Left colon (tissue), 2 donors: ENCODE results near the gene ADGRG6. TPM values are rescaled to one million over a fixed set of nuclear protein-coding genes. Genes with fewer than 3 reads are reported as not detected.

Experiments used
- ATAC-seq: fragments of 200-7000 bp; cut with Tn5 transposase; one replicate; pipeline ENCODE4 v1.9.1; 2020; ENCODE audit warnings: mild to moderate bottlenecking, moderate library complexity
- DNase-seq, 2 donors: peaks; one replicate each; pipeline ENCODE4 v3.0.0-alpha.2; 2020
- intact Hi-C, 2 donors: fragments of 100-400 bp; cut with DNase I in 1 of 2; cut with micrococcal nuclease in 1 of 2; formaldehyde crosslinking; loops; one replicate each; pipeline versions ENCODE4 v1.11.2 to v1.14.0; 2022; cut with DNase I, micrococcal nuclease
- total RNA-seq, 2 donors: library from RNA; stranded (reverse); fragmentation: NEBNext Ultra II Directional; extraction: Animal tissue kit (Norgen Biotek cat#: 25700); gene quantifications; one replicate each; pipeline ENCODE4 v1.2.1, GENCODE V29; 2021
- donor health status: DM: no; HTN: no; CAD: no.
- donor health status: DM: yes; HTN: yes; CAD: no.

The ADGRG6 gene
- total RNA-seq, 2 donors from 2014 or later = 15.1 to 22.6 TPM

- ATAC-seq = no peak
- DNase-seq = no peak
- intact Hi-C loops = no loop called here
Observed at GRCh38 chr6:142307963-142308748, 6.3 kb downstream of the ADGRG6 start.

- DNase-seq (no peak), ATAC-seq (no peak)
- intact Hi-C loops = no loop called here
Observed at GRCh38 chr6:142309426-142309825, 7.6 kb downstream of the ADGRG6 start.

DNA sequence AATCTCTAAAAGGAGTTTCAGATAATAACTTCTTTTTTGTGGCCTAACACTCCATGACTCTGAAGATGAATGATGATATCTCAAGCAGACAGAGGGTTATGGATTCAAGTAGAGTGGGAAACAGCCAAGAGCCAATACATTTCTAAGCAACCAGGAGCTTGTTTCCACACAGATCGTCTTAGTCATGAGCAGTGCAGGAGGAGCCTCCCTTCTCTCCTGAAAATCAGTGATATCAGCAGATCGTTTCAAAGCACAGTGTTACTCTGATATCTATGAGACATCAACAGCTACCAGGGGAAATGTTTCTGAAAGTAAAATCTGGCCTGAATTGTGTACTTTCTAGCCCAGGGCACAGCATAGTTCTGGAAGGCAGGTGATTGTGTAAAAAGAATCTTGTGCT is 11.5 kb downstream of the ADGRG6 start:
- intact Hi-C loops = no loop called here
- ATAC-seq = no peak

GRCh38 chr6:142316791-142317368 is 15.1 kb downstream of the ADGRG6 start:
- ATAC-seq = no peak
- intact Hi-C loops = no loop called here
- DNase-seq = no peak

More for the DNA sequence above, 11.5 kb downstream of the ADGRG6 start:
- no peak for DNase-seq

- DNase-seq (no peak), ATAC-seq (no peak)
- intact Hi-C loops = no loop called here
Observed at GRCh38 chr6:142318714-142319113, 16.9 kb downstream of the ADGRG6 start.

DNA sequence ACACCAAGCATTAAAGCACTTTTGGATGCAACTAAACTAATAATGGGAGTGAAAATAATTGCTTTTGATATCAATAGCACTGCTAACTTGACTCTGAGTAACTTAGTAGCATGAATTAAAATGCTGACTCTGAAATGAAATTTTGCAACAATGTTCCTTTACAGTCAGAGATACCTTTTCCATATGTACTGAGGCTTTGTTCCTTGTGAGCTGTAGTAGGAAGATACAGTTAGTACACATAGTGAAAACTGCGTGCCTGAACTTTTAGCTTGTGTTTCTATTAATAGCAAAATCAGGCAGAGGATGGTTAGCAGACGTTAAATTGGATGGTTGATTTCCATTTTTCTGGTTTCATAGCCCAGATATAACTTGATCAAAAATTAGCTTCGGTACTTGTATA is 18.6 kb downstream of the ADGRG6 start:
- DNase-seq (no peak), ATAC-seq (no peak)
- intact Hi-C loops = no loop called here

- ATAC-seq (no peak), DNase-seq (no peak)
- intact Hi-C loops = no loop called here
Observed at GRCh38 chr6:142321451-142321850, 19.6 kb downstream of the ADGRG6 start.

GRCh38 chr6:142322066-142322465 is 20.3 kb downstream of the ADGRG6 start:
- no peak for DNase-seq
- intact Hi-C loops = no loop called here
- no peak for ATAC-seq

GRCh38 chr6:142322504-142323198 is 20.8 kb downstream of the ADGRG6 start:
- DNase-seq (no peak), ATAC-seq (peak; percentile 49)
- intact Hi-C loops = no loop called here

- peak; percentile 97 for ATAC-seq
- DNase-seq = no peak
Observed at GRCh38 chr6:142323377-142323776, 21.6 kb downstream of the ADGRG6 start.

GRCh38 chr6:142324111-142324510 is 22.3 kb downstream of the ADGRG6 start:
- DNase-seq (no peak), ATAC-seq (no peak)
- intact Hi-C loops = no loop called here

More at GRCh38 chr6:142323377-142323776, 21.6 kb downstream of the ADGRG6 start:
- intact Hi-C loops = no loop called here

DNA sequence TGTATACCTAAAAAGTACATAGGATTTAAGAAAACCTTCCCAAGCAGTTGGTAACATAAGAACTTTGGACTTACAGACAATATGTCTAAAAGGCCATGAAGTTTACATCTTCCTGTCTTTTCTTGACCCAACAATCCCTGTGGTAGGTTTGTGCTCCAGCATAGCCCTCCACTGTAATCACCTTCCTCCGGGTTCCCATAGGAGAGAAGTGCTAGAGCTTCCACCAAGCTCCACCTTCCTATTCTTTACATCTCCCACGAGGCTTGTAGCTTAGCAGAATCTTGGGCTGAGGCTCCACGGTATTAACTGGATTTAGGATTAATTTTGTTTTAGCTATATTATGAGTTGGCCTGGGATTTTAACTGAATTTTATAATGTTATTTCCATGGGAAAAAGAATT is 23.3 kb downstream of the ADGRG6 start:
- intact Hi-C loops = no loop called here
- DNase-seq (no peak), ATAC-seq (no peak)

DNA sequence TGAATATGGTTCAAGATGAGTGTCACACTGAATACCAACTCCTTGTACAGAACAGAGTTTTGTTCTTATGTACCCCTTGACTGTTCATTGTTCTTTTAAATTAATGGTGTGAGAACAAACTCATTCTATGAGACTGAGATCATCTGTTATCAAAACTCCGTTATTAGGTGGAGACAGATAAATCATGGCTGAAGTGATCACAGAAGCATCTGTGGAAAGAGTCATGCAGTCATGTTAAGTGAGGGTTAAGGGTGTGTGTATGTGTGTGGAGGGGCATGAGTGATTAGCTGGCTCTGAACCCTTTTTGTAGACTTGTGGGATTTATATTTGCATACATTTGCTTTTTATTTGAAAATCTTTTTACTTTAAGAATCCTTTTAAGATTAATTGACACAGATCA is 24.7 kb downstream of the ADGRG6 start:
- DNase-seq = no peak
- ATAC-seq = no peak
- intact Hi-C loops = no loop called here

DNA sequence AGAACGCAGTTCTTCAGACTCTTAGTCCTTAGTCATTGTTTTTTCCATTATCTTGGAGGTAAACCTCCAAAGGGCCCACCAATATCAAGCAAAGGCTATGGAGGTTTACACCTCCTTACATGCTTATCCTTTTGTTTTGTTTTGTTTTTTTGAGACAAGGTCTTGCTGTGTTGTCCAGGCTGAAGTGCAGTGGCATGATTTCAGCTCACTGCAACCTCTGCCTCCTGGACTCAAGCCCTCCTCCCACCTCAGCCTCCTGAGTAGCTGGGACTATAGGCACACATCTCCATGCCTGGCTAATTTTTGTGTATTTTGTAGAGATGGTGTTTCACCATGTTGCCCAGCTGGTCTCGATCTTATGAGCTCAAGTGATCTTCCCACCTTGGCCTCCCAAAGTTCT is 26.3 kb downstream of the ADGRG6 start:
- DNase-seq (no peak), ATAC-seq (no peak)
- intact Hi-C loops = no loop called here

DNA sequence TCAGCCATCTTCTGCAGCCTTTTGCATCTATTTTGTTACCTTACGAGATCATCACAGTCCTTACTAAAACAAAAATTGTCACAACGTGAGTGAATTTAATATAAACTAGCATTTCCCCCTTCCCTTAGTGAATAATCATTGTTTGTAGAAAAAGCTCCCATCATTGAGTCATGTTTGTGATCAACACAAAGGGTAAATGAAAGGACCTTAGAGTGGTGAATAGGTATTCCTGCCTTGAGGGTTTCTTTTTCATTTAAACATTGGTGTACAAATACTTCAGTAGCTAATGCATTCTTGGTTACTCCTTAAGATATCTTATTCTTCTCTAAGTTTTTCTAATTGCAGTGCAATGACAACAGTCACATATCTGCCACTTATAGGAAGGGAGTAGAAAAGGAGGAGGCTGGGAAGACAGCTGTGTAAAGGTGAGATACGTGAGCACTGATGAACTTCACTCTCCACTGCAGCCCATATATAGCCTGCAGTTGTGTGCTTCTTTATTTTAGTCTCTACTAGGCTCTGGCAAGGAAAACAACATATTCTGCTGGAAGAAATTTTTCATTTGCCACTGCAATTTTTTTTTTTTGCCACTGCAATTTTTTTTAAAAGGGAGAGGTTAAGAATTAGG is 27.8 kb downstream of the ADGRG6 start:
- ATAC-seq (no peak), DNase-seq (no peak)
- intact Hi-C loops = no loop called here

DNA sequence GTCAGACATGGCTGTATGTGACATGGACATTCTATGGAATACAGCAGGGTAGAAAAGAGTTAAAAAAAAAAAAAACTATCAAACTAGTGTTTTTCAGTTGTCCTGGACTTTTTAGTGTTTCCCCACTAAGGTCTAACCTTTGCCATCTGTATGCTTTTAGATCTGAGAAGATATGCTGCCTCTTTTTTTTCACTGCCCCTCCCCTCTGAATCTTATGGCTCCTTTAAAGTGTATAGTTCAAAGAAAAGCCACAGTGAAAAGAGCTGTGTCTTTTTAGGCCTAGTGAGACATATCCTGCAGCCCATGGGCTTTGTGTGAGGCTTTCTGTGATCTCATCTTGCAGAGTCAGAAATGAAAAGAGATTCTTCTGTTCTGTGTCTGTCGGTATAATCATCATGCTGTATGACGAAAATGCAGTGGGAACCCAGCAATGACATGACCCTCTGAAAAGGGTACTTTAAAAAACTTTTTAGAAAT is 29.3 kb downstream of the ADGRG6 start:
- ATAC-seq (no peak), DNase-seq (no peak)
- intact Hi-C loops = no loop called here

- intact Hi-C loops = no loop called here
- ATAC-seq (no peak), DNase-seq (no peak)
Observed at GRCh38 chr6:142331601-142332000, 29.8 kb downstream of the ADGRG6 start.

- DNase-seq (no peak), ATAC-seq (no peak)
- intact Hi-C loops = no loop called here
Observed at GRCh38 chr6:142332393-142333098, 30.7 kb downstream of the ADGRG6 start.

DNA sequence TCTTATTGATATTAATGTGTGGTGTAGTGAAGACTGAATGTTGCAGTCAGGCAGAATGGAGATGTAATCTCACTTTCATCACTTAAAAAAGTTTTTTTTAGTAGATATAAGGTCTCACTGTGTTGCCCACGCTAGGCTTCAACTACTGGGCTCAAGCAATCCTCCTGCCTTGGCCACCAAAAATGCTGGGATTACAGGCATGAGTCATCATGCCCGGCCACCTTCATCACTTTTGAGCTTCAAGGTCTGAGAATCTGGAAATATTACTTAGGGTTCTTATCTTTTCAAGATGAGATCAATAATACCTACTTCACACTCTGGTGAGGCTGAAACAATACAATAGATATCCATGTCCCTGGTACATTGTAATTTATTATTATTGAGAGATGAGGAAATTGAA is 31.6 kb downstream of the ADGRG6 start:
- no peak for ATAC-seq
- no peak for DNase-seq
- intact Hi-C loops = no loop called here
